ENCODE results near the gene TPM4. TPM values are rescaled to one million over a fixed set of nuclear protein-coding genes. Genes with fewer than 3 reads are reported as not detected.

The TPM4 gene
- total RNA-seq, 3 donors from 2014 or later: 205 to 373 (median 333) TPM

GRCh38 chr19:16041991-16042386 lies 34.3 kb upstream of the TPM4 start:
- Histone ChIP-seq H3K9me3 (no peaks in the 10 kb centered on the region), H3K4me1 (ENCODE audit: low read depth) (peaks cover 8% of the 10 kb centered on the region), H3K36me3 (ENCODE audit: low read depth) (no peaks in the 10 kb centered on the region), H3K4me3 (no peak overlapping the region)
- no peak for ATAC-seq
- no peak for DNase-seq
- intact Hi-C loops (cut with DNase I, micrococcal nuclease): loop anchor here (2.0 to 5.0 kb wide), 2 partner anchors 141 to 145 kb away; partner anchors contain the start of gene FAM32A (in 1 of the 2)
- TF ChIP-seq CTCF (IDR thresholded peaks at IDR 0.05): no peak

GRCh38 chr19:16042533-16043085 lies 33.7 kb upstream of the TPM4 start:
- intact Hi-C loops (cut with DNase I, micrococcal nuclease): loop anchor here in 1 of 2 donors (5.0 kb wide), 1 partner anchor 145 kb away; the partner anchor contains the start of gene FAM32A
- DNase-seq (no peak), ATAC-seq (no peak)
- Histone ChIP-seq H3K9me3 (no peaks in the 10 kb centered on the region), H3K4me1 (ENCODE audit: low read depth) (peaks cover 8% of the 10 kb centered on the region), H3K36me3 (ENCODE audit: low read depth) (no peaks in the 10 kb centered on the region), H3K4me3 (no peak overlapping the region)
- TF ChIP-seq CTCF (IDR thresholded peaks at IDR 0.05): no peak

- ATAC-seq (no peak), DNase-seq (no peak)
- TF ChIP-seq CTCF (IDR thresholded peaks at IDR 0.05): no peak
- no peaks in the 10 kb centered on the region for H3K36me3 ChIP-seq (ENCODE audit: low read depth)
- H3K4me1 ChIP-seq (ENCODE audit: low read depth): peaks cover 8% of the 10 kb centered on the region
- intact Hi-C loops (cut with DNase I, micrococcal nuclease): loop anchor here in 1 of 2 donors (5.0 kb wide), 1 partner anchor 144 kb away; the partner anchor contains the start of gene FAM32A
- no peak overlapping the region for H3K4me3 ChIP-seq
- no peaks in the 10 kb centered on the region for H3K9me3 ChIP-seq
These were observed 33.0 kb upstream of the TPM4 start for GRCh38 chr19:16043156-16043757.

- TF ChIP-seq CTCF (IDR thresholded peaks at IDR 0.05): no peak
- Histone ChIP-seq H3K9me3 (no peaks in the 10 kb centered on the region), H3K4me1 (ENCODE audit: low read depth) (peaks cover 8% of the 10 kb centered on the region), H3K36me3 (ENCODE audit: low read depth) (no peaks in the 10 kb centered on the region), H3K4me3 (no peak overlapping the region)
- intact Hi-C loops (cut with DNase I, micrococcal nuclease): loop anchor here in 1 of 2 donors (5.0 kb wide), 1 partner anchor 143 kb away; the partner anchor contains the start of gene FAM32A
- ATAC-seq (no peak), DNase-seq (no peak)
These were observed 31.5 kb upstream of the TPM4 start for GRCh38 chr19:16044746-16045145.

GRCh38 chr19:16045171-16045570 lies 31.1 kb upstream of the TPM4 start:
- no peak overlapping the region for H3K4me3 ChIP-seq
- H3K4me1 ChIP-seq (ENCODE audit: low read depth): peaks cover 8% of the 10 kb centered on the region
- no peak for DNase-seq
- no peak for ATAC-seq
- intact Hi-C loops (cut with DNase I, micrococcal nuclease): no loop called here
- H3K9me3 ChIP-seq: no peaks in the 10 kb centered on the region
- H3K36me3 ChIP-seq (ENCODE audit: low read depth): no peaks in the 10 kb centered on the region
- TF ChIP-seq CTCF (IDR thresholded peaks at IDR 0.05): no peak
